HepG2 (cell line): Measurements from ENCODE around the gene TRIM2. TPM values are rescaled to one million over a fixed set of nuclear protein-coding genes. Genes with fewer than 3 reads are reported as not detected.

Experiments used
- AHR ChIP-seq: IDR thresholded peaks from 2 replicates; pipeline ENCODE4 v1.6.1; 2018; ENCODE audit warnings: missing genetic modification reagents, missing compliant biosample characterization
- ARID2 ChIP-seq: sonication (generic); formaldehyde crosslinking; IDR thresholded peaks from 2 replicates; pipeline ENCODE4 v1.8.1; 2022; ENCODE audit warnings: mild to moderate bottlenecking, missing genetic modification reagents, borderline replicate concordance
- BRF2 ChIP-seq: sonication (generic); formaldehyde crosslinking; IDR thresholded peaks from 2 replicates; pipeline ENCODE4 v1.8.1; 2022; ENCODE audit warnings: mild to moderate bottlenecking, missing genetic modification reagents
- CSRNP1 ChIP-seq: sonication (generic); formaldehyde crosslinking; IDR thresholded peaks from 2 replicates; pipeline ENCODE4 v1.8.1; 2023; ENCODE audit warnings: mild to moderate bottlenecking, missing genetic modification reagents
- HNF4G ChIP-seq, 2 experiments: sonication (generic) in 1 of 2; formaldehyde crosslinking in 1 of 2; IDR thresholded peaks; 2 replicates each; pipeline versions ENCODE4 v1.4.0 to v1.6.1; 2011 to 2020; ENCODE audit warnings: borderline replicate concordance in 2 of 2, low read depth in 2 of 2, mild to moderate bottlenecking in 2 of 2, low read length in 1 of 2, missing genetic modification reagents in 1 of 2, moderate library complexity in 1 of 2
- HOXD1 ChIP-seq: sonication (generic); formaldehyde crosslinking; IDR thresholded peaks from 2 replicates; pipeline ENCODE4 v1.5.0; 2020; ENCODE audit warnings: missing genetic modification reagents
- IKZF4 ChIP-seq: sonication (generic); formaldehyde crosslinking; IDR thresholded peaks from 2 replicates; pipeline ENCODE4 v1.5.1; 2020; ENCODE audit warnings: borderline replicate concordance, mild to moderate bottlenecking, low read depth, missing genetic modification reagents; ENCODE audit errors: not compliant biosample characterization
- KLF12 ChIP-seq: sonication (generic); formaldehyde crosslinking; IDR thresholded peaks from 2 replicates; pipeline ENCODE4 v1.4.0; 2020; ENCODE audit warnings: missing genetic modification reagents, borderline replicate concordance
- NCOA5 ChIP-seq: sonication (generic); formaldehyde crosslinking; IDR thresholded peaks from 2 replicates; pipeline ENCODE4 v1.4.0; 2020; ENCODE audit warnings: missing genetic modification reagents
- RORA ChIP-seq: sonication (generic); formaldehyde crosslinking; IDR thresholded peaks from 2 replicates; pipeline ENCODE4 v1.5.0; 2020; ENCODE audit warnings: mild to moderate bottlenecking, missing genetic modification reagents, moderate library complexity
- SMAD9 ChIP-seq: sonication (generic); formaldehyde crosslinking; IDR thresholded peaks from 2 replicates; pipeline ENCODE4 v1.5.1; 2020; ENCODE audit warnings: mild to moderate bottlenecking, missing genetic modification reagents
- TFE3 ChIP-seq: IDR thresholded peaks from 2 replicates; pipeline ENCODE4 v1.6.1; 2016
- ZNF18 ChIP-seq: sonication (generic); formaldehyde crosslinking; IDR thresholded peaks from 2 replicates; pipeline ENCODE4 v1.8.0; 2022; ENCODE audit warnings: mild to moderate bottlenecking, missing genetic modification reagents; ENCODE audit not compliant: insufficient replicate concordance
- ZNF274 ChIP-seq: sonication (generic); formaldehyde crosslinking; IDR thresholded peaks from 2 replicates; pipeline ENCODE4 v1.5.1; 2020; ENCODE audit warnings: mild to moderate bottlenecking, missing genetic modification reagents
- ZNF556 ChIP-seq: sonication (generic); formaldehyde crosslinking; IDR thresholded peaks from 2 replicates; pipeline ENCODE4 v1.4.0; 2020; ENCODE audit warnings: mild to moderate bottlenecking, missing genetic modification reagents, borderline replicate concordance
- polyA plus RNA-seq, 8 experiments: library from polyadenylated mRNA; depleted of rRNA in 3 of 8; stranded (reverse) in 7 of 8; unstranded in 1 of 8; fragments of >200 nt; fragmentation: Illumina TruSeq in 4 of 8; extraction: Trizol in 4 of 8; gene quantifications; 2 replicates each; pipeline versions ENCODE4 v1.2.1 to v1.2.3, GENCODE V29; 2011 to 2016; ENCODE audit warnings: low read depth in 4 of 8, missing spikeins in 1 of 8, mixed read lengths in 1 of 8; ENCODE audit not compliant: insufficient read depth in 1 of 8
- total RNA-seq, 5 experiments: library from RNA; depleted of rRNA; stranded (reverse); fragments of >200 nt; fragmentation: Illumina TruSeq; extraction: Trizol; gene quantifications; 2 replicates each; pipeline ENCODE4 v1.2.3, GENCODE V29; 2016; ENCODE audit warnings: low read depth in 1 of 5
- TF ChIP-seq, protein P1 (sequence below): sonication (generic); formaldehyde crosslinking; IDR thresholded peaks from 2 replicates; pipeline ENCODE4 v1.9.0; 2021; ENCODE audit warnings: missing genetic modification reagents, borderline replicate concordance
- TF ChIP-seq, protein P2 (sequence below): sonication (generic); formaldehyde crosslinking; IDR thresholded peaks from 2 replicates; pipeline ENCODE4 v1.9.0; 2021; ENCODE audit warnings: missing genetic modification reagents, borderline replicate concordance

TRIM2 gene
- total and polyA plus RNA-seq, 2 of the 13 experiments (the other 11 are each of a cell fraction or from before 2014, with no cell fraction given) = 2.1 to 4.2 TPM

DNA sequence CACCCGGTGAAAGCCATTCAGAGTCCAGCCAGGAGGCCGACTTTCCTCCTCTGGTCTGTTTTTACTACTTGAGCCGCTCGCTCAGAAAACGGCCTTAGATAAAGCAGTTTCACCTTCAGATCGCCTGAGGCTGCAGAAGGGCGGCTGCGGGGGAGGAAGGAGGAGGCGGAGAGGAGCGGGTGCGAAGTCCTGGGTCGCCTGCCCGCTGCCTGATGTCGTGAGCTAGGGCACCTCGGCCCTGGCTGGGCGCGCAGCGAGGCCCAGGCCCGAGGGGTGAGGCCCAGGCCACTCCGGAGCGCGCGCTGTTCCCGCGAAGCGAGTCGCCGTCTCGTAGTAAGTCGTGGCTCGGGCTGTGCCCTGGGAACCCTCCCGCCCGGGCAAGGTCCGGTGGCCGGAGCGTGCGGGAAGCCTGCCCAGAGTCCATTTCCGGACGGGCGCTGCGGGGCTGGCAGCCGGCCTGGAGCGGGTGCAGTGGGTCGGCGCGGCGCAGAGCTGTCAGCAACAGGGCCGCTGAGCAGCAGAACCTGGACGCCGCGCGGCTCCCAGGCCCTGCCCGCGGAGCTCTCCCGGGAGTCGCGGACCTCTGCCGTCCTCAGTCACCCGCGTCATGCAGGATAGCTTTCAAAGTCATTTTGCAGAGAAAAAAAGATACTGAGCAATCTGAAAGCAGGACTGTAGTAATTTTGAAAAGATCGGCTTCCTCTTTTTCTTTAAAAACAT is 18.6 kb downstream of the TRIM2 start (continued):
- TF ChIP-seq ARID2 (CRISPR knock-in tag) = no peak
- TF ChIP-seq IKZF4 = peak; percentile 87
- TF ChIP-seq TFE3 (CRISPR knock-in tag) = peak; percentile 32
- TF ChIP-seq, protein P1, sequence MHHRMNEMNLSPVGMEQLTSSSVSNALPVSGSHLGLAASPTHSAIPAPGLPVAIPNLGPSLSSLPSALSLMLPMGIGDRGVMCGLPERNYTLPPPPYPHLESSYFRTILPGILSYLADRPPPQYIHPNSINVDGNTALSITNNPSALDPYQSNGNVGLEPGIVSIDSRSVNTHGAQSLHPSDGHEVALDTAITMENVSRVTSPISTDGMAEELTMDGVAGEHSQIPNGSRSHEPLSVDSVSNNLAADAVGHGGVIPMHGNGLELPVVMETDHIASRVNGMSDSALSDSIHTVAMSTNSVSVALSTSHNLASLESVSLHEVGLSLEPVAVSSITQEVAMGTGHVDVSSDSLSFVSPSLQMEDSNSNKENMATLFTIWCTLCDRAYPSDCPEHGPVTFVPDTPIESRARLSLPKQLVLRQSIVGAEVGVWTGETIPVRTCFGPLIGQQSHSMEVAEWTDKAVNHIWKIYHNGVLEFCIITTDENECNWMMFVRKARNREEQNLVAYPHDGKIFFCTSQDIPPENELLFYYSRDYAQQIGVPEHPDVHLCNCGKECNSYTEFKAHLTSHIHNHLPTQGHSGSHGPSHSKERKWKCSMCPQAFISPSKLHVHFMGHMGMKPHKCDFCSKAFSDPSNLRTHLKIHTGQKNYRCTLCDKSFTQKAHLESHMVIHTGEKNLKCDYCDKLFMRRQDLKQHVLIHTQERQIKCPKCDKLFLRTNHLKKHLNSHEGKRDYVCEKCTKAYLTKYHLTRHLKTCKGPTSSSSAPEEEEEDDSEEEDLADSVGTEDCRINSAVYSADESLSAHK (CRISPR knock-in tag) = no peak
- TF ChIP-seq BRF2 (CRISPR knock-in tag) = no peak; the same call in 1 of the 2 replicates
- TF ChIP-seq HNF4G (IDR thresholded peaks at IDR 0.05; ENCODE audit: borderline replicate concordance, low read depth, low read length) = 0 out of 2 replicates have a peak, but pooled peaks have one; percentile 13
- TF ChIP-seq HNF4G (CRISPR knock-in tag; IDR thresholded peaks at IDR 0.05; ENCODE audit: borderline replicate concordance, low read depth) = peak; percentile 67; the same call in 1 of the 2 replicates
- TF ChIP-seq, protein P2, sequence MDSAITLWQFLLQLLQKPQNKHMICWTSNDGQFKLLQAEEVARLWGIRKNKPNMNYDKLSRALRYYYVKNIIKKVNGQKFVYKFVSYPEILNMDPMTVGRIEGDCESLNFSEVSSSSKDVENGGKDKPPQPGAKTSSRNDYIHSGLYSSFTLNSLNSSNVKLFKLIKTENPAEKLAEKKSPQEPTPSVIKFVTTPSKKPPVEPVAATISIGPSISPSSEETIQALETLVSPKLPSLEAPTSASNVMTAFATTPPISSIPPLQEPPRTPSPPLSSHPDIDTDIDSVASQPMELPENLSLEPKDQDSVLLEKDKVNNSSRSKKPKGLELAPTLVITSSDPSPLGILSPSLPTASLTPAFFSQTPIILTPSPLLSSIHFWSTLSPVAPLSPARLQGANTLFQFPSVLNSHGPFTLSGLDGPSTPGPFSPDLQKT = no peak
- peak; percentile 89 for TF ChIP-seq ZNF18 (CRISPR knock-in tag)
- no peak for TF ChIP-seq SMAD9 (CRISPR knock-in tag)
- TF ChIP-seq AHR (CRISPR knock-in tag) = 0 out of 2 replicates have a peak, but pooled peaks have one; percentile 30
- TF ChIP-seq ZNF556 (CRISPR knock-in tag) = peak; percentile 82; the same call in 1 of the 2 replicates
- 0 out of 2 replicates have a peak, but pooled peaks have one; percentile 19 for TF ChIP-seq KLF12 (CRISPR knock-in tag)
- TF ChIP-seq NCOA5 (CRISPR knock-in tag) = no peak
- TF ChIP-seq HOXD1 (CRISPR knock-in tag) = peak; percentile 57; the same call in 1 of the 2 replicates
- TF ChIP-seq CSRNP1 (CRISPR knock-in tag) = no peak; the same call in 1 of the 2 replicates
- TF ChIP-seq ZNF274 (CRISPR knock-in tag) = no peak
- TF ChIP-seq RORA = no peak
